ENCODE results near the gene GOLM1. TPM values are rescaled to one million over a fixed set of nuclear protein-coding genes. Genes with fewer than 3 reads are reported as not detected.

GOLM1 gene
- total RNA-seq, 2 donors from 2014 or later = 17.8 to 20.4 TPM

GRCh38 chr9:86134361-86134760 lies 35.0 kb upstream of the GOLM1 start:
- H3K9me3 ChIP-seq = no peaks in the 10 kb centered on the region
- no peak for ATAC-seq (ENCODE audit: insufficient number of reproducible peaks, low FRiP score, low read depth)
- H3K4me1 ChIP-seq (ENCODE audit: control insufficient read depth in 1 of 2, low read depth in 2 of 2) = no peaks in the 10 kb centered on the region
- no peak for DNase-seq (ENCODE audit: low spot score)
- no peak overlapping the region for H3K4me3 ChIP-seq
- H3K27me3 ChIP-seq (replicated peaks; ENCODE audit: insufficient read depth) = no peaks in the 10 kb centered on the region
- no peak overlapping the region for H3K27ac ChIP-seq
- TF ChIP-seq CTCF (IDR thresholded peaks at IDR 0.05) = no peak
- no peaks in the 10 kb centered on the region for H3K36me3 ChIP-seq

- no peak overlapping the region for H3K4me3 ChIP-seq
- H3K9me3 ChIP-seq = no peaks in the 10 kb centered on the region
- H3K27ac ChIP-seq = no peak overlapping the region
- ATAC-seq (ENCODE audit: insufficient number of reproducible peaks, low FRiP score, low read depth) (no peak), DNase-seq (ENCODE audit: low spot score) (no peak)
- TF ChIP-seq CTCF (IDR thresholded peaks at IDR 0.05) = no peak
- peaks cover 0 to 13% of the 10 kb centered on the region in 2 donors for H3K4me1 ChIP-seq (ENCODE audit: control insufficient read depth in 1 of 2, low read depth in 2 of 2)
- H3K36me3 ChIP-seq = no peaks in the 10 kb centered on the region
- no peaks in the 10 kb centered on the region for H3K27me3 ChIP-seq (replicated peaks; ENCODE audit: insufficient read depth)
These were observed 29.0 kb upstream of the GOLM1 start for GRCh38 chr9:86128235-86128822.

- Histone ChIP-seq H3K9me3 (no peaks in the 10 kb centered on the region), H3K27ac (no peak overlapping the region), H3K4me1 (ENCODE audit: control insufficient read depth in 1 of 2, low read depth in 2 of 2) (peaks cover 0 to 13% of the 10 kb centered on the region in 2 donors), H3K36me3 (no peaks in the 10 kb centered on the region), H3K4me3 (no peak overlapping the region), H3K27me3 (replicated peaks; ENCODE audit: insufficient read depth) (no peaks in the 10 kb centered on the region)
- TF ChIP-seq CTCF (IDR thresholded peaks at IDR 0.05) = no peak
- DNase-seq (ENCODE audit: low spot score) = no peak
- ATAC-seq (ENCODE audit: insufficient number of reproducible peaks, low FRiP score, low read depth) = no peak
These were observed 27.9 kb upstream of the GOLM1 start for GRCh38 chr9:86126998-86127972.

- ATAC-seq (ENCODE audit: insufficient number of reproducible peaks, low FRiP score, low read depth) = no peak
- H3K27ac ChIP-seq = no peak overlapping the region
- peaks cover 0 to 10% of the 10 kb centered on the region in 2 donors for H3K4me1 ChIP-seq (ENCODE audit: control insufficient read depth in 1 of 2, low read depth in 2 of 2)
- no peaks in the 10 kb centered on the region for H3K36me3 ChIP-seq
- H3K9me3 ChIP-seq = no peaks in the 10 kb centered on the region
- no peak for TF ChIP-seq CTCF (IDR thresholded peaks at IDR 0.05)
- no peak overlapping the region for H3K4me3 ChIP-seq
- DNase-seq (ENCODE audit: low spot score) = no peak
- H3K27me3 ChIP-seq (replicated peaks; ENCODE audit: insufficient read depth) = no peaks in the 10 kb centered on the region
These were observed 23.0 kb upstream of the GOLM1 start for GRCh38 chr9:86122311-86122710.

- no peak for ATAC-seq (ENCODE audit: insufficient number of reproducible peaks, low FRiP score, low read depth)
- H3K4me3 ChIP-seq = no peak overlapping the region
- H3K27ac ChIP-seq = no peak overlapping the region
- TF ChIP-seq CTCF (IDR thresholded peaks at IDR 0.05) = no peak
- H3K9me3 ChIP-seq = no peaks in the 10 kb centered on the region
- no peak for DNase-seq (ENCODE audit: low spot score)
- no peaks in the 10 kb centered on the region for H3K36me3 ChIP-seq
- no peaks in the 10 kb centered on the region for H3K27me3 ChIP-seq (replicated peaks; ENCODE audit: insufficient read depth)
- no peaks in the 10 kb centered on the region for H3K4me1 ChIP-seq (ENCODE audit: control insufficient read depth in 1 of 2, low read depth in 2 of 2)
These were observed 20.1 kb upstream of the GOLM1 start for GRCh38 chr9:86119457-86119856.
